Activated CD4-positive, alpha-beta T cell treated with anti-CD3 and anti-CD28 coated beads, Interleukin-2, amount 50 U/mL, for 48 hours (primary cell): ENCODE measurements around the gene SOAT2.
A peak's percentile ranks its signal among the peaks of the same experiment; 100 is the strongest.

Source experiments
- DNase-seq, 2 experiments: peaks; one replicate each; pipeline ENCODE4 v3.0.0-alpha.2; 2020

The SOAT2 gene, protein sequence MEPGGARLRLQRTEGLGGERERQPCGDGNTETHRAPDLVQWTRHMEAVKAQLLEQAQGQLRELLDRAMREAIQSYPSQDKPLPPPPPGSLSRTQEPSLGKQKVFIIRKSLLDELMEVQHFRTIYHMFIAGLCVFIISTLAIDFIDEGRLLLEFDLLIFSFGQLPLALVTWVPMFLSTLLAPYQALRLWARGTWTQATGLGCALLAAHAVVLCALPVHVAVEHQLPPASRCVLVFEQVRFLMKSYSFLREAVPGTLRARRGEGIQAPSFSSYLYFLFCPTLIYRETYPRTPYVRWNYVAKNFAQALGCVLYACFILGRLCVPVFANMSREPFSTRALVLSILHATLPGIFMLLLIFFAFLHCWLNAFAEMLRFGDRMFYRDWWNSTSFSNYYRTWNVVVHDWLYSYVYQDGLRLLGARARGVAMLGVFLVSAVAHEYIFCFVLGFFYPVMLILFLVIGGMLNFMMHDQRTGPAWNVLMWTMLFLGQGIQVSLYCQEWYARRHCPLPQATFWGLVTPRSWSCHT

DNA sequence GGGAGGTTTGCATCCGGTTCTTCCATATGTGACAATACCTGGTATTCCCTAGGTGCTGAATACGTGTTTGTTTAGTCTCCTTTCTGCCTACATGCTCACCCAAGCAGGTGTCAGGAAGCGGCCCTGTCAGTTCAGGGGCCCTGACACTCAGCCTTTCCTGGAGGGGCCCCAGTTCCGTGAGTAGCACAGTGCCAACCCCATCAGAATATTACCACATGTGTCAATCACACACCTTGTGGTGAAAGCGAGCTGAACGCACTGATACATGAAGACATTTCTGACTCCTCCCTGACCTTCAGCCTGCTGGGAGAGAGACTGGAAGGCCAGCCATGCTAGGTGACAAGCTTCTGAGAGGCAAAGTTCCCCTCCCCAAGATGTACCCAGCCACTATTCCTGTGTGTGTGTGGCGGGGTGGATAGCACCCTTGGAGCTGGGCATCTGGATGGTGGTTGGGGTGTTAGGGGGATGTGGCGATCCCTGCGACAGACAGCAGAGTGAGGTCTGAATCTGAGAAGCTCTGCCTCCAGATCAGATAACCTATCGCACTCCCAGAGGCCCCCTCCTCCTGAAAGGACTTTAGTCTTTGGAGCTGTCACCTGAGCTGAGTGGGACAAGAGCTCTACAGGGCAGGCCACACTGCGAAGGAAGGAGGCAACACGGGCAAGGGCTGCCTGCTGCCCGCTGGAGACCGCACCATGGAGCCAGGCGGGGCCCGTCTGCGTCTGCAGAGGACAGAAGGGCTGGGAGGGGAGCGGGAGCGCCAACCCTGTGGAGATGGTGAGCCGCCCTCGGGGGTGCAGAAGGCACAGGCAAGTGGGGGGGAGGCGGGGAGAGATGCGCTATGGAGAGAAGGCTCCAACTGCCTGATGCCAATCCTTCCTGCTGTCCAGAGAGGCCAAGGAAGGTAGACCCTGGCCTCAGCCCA is at the start of gene SOAT2:
TSS of gene SOAT2 (plus strand) at position 604 of the 925 bp plus-strand sequence. CDS start at position 696, 92 bp downstream.
- DNase-seq, result peak; percentile 34 to 42

DNA sequence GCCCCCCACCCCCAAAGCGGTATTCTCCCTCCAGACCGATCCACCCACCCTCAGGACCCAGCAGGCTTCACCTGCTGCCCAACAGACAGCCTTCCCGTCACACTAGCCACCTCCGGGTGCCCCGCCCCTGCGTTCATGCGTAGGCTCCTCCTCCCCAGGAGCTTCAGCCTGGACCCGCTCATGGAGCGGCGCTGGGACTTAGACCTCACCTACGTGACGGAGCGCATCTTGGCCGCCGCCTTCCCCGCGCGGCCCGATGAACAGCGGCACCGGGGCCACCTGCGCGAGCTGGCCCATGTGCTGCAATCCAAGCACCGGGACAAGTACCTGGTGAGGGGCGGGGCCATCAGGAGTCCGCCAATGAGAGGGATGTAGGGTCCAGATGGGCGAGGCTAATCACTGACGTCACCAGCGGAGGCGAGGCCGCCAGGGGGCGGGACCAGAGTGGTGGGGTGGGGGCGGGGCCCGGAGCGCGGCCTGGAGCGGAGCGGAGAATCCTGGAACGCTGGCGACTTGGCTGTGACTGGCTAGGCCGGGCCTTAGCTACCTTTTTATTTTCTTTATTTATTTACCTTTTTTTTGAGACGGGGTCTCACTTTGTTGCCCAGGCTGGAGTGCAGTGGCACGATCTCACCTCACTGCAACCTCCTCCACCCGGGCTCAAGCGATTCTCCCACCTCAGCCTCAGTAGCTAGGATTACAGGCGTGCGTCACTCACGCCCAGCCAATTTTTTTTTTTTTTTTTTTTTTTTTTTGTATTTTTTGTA is 49.0 kb upstream of the SOAT2 start:
- peak; percentile 94 to 95 for DNase-seq

DNA sequence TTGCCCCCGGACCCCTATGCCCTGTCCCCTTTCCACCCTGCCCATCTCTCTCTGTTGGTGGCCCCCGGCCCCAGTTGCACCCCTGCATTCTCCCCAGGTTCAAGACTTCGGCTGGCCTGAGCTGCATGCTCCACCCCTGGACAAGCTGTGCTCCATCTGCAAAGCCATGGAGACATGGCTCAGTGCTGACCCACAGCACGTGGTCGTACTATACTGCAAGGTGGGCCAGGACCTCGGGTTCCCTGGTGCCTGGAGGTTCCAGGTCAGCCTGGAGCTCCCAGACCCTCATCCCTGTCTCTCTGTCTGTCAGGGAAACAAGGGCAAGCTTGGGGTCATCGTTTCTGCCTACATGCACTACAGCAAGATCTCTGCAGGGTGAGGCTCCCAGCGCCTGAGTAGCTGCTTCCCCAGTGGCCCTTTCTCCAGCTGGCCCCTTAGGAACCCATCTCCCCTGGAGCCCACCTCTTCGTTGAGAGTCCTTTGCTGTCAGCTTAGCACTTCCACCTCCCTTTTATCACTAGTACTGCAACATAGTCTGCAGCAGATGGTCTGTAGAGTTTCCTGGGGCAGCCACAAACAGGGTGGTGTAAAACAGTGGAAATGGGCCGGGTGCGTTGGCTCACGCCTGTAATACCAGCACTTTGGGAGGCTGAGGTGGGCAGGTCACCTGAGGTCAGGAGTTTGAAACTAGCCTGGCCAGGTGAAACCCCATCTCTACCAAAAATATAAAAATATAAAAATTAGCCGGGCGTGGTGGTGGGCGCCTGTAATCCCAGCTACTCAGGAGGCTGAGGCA is 47.6 kb upstream of the SOAT2 start:
- DNase-seq, result no peak

DNA sequence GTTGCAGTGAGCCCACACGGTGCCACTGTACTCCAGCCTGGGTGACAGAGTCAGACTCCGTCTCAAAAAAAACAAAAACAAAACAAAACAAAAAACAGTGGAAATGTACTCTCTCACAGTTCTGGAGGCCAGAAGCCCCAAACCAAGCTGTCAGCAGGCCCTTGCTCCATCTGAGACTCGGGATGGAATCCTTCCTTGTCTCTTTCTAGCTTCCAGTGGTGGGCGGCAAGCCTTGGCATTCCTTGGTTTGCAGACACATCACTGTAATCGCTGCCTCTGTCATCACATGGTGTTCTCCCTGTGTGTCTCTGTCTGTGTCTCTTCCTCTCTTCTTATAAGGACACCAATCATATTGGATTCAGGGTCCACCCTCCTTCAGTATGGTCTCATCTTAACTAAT is 47.0 kb upstream of the SOAT2 start:
- DNase-seq, result no peak

DNA sequence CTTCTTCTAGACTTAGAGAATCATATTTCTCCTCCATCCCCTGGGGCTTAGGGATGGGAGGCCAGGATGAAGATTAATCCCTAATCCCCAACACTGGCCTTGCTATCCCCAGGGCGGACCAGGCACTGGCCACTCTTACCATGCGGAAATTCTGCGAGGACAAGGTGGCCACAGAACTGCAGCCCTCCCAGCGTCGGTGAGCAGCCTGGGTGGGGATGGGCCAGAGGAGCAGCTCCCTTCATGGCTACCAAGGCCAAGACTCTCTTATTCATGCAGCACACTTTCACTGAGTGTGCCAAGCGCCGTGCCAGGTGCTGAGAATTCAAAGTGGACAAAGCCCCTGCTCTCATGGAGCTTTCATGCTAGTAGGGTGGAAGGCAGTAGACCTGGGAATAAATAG is 46.4 kb upstream of the SOAT2 start:
- no peak for DNase-seq

DNA sequence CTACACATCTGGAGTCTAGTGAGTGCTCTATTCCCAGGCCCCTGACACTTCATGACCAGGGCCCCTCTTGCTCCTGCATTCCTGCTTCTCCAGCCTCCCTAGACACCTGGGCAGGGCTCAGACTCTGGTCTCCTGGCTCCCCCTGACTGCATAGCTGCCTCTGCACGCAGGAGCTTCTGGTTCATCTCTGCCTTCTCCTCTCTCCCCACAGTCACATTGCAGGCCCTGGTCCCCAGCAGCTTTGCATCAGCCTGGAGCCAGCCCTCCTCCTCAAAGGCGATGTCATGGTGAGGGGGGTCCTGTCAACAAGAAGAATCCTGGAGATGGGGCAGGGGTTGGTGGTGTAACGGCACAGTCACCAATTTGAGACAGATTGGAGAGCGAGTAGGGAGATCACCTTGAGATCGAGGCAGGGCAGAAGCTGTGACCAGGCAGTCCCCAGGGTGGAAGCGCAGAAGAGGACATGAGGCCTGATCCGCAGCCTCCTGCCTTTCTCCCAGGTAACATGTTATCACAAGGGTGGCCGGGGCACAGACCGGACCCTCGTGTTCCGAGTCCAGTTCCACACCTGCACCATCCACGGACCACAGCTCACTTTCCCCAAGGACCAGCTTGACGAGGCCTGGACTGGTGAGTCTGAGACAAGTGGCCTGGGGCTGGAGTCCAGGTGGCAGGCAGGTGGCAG is 45.3 kb upstream of the SOAT2 start:
- DNase-seq, result no peak

DNA sequence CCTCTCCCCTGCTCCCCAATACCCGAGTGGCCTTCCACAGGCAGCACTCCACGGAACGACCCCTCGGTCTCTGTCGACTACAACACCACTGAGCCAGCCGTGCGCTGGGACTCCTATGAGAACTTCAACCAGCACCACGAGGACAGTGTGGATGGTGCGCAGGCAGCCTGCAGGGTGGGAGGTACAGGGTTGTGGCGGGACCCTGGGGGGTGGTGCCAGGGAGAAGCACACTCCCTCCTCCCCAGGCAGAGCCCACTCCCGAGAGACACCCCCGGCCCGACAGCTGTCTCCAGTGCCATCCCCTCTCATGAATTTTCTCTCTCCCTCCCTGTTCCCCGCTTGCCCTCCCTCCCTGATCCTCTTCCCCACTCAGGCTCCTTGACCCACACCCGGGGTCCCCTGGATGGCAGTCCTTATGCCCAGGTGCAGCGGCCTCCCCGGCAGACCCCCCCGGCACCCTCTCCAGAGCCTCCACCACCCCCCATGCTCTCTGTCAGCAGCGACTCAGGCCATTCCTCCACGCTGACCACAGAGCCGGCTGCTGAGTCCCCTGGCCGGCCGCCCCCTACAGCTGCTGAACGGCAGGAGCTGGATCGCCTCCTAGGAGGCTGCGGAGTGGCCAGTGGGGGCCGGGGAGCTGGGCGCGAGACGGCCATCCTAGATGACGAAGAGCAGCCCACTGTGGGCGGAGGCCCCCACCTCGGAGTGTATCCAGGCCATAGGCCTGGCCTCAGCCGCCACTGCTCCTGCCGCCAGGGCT is 44.4 kb upstream of the SOAT2 start:
- no peak for DNase-seq

DNA sequence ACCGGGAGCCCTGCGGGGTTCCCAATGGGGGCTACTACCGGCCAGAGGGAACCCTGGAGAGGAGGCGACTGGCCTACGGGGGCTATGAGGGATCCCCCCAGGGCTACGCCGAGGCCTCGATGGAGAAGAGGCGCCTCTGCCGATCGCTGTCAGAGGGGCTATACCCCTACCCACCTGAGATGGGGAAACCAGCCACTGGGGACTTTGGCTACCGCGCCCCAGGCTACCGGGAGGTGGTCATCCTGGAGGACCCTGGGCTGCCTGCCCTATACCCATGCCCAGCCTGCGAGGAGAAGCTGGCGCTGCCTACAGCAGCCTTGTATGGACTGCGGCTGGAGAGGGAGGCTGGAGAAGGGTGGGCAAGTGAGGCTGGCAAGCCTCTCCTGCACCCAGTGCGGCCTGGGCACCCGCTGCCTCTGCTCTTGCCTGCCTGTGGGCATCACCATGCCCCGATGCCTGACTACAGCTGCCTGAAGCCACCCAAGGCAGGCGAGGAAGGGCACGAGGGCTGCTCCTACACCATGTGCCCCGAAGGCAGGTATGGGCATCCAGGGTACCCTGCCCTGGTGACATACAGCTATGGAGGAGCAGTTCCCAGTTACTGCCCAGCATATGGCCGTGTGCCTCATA is 43.7 kb upstream of the SOAT2 start:
- DNase-seq, result no peak

DNA sequence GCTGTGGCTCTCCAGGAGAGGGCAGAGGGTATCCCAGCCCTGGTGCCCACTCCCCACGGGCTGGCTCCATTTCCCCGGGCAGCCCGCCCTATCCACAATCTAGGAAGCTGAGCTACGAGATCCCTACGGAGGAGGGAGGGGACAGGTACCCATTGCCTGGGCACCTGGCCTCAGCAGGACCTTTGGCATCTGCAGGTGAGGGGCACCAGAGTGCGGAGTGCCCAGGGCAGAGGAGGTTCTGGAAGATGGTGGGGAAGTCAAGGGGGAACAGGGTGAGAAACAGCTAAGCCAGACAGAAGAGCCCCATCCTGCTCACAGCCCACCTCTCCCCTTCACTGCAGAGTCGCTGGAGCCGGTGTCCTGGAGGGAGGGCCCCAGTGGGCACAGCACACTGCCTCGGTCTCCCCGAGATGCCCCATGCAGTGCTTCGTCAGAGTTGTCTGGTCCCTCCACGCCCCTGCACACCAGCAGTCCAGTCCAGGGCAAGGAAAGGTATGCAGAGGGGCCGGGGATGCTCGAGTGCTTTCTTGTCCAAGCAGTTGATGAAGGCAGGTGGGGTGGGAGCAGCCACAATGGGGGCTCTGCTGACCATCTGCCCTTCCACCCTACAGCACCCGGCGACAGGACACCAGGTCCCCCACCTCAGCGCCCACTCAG is 43.1 kb upstream of the SOAT2 start:
- no peak for DNase-seq

DNA sequence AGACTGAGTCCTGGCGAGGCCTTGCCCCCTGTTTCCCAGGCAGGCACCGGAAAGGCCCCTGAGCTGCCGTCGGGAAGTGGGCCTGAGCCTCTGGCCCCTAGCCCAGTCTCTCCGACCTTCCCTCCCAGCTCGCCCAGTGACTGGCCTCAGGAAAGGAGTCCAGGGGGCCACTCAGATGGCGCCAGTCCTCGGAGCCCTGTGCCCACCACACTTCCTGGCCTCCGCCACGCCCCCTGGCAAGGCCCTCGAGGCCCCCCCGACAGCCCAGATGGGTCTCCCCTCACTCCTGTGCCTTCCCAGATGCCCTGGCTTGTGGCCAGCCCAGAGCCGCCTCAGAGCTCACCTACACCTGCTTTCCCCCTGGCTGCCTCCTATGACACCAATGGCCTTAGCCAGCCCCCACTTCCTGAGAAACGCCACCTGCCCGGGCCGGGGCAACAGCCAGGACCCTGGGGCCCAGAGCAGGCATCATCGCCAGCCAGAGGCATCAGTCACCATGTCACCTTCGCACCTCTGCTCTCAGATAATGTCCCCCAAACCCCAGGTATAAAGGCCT is 42.5 kb upstream of the SOAT2 start:
- no peak for DNase-seq

DNA sequence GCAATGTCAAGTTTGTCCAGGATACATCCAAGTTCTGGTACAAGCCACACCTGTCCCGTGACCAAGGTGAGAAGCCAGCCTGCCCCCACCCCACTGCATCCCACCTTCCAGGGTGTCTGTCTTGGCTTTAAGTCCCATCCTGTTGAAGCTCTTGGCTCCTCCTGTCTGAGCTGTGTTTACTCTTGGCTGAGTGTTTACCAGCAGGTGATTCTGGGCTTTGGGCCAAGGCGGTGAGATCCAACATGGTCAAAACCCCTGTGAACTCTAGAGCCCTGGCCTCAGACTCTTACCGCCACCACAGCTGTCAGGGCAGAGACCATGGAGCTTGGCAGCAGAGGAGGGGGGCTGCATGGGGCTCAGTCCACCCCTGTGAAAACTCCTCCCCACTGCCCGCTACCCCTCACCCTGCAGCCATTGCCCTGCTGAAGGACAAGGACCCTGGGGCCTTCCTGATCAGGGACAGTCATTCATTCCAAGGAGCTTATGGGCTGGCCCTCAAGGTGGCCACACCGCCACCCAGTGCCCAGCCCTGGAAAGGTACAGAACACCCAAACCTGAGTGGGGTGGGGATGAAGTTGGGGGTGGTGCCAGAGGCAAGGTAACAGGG is 41.8 kb upstream of the SOAT2 start:
- no peak for DNase-seq

DNA sequence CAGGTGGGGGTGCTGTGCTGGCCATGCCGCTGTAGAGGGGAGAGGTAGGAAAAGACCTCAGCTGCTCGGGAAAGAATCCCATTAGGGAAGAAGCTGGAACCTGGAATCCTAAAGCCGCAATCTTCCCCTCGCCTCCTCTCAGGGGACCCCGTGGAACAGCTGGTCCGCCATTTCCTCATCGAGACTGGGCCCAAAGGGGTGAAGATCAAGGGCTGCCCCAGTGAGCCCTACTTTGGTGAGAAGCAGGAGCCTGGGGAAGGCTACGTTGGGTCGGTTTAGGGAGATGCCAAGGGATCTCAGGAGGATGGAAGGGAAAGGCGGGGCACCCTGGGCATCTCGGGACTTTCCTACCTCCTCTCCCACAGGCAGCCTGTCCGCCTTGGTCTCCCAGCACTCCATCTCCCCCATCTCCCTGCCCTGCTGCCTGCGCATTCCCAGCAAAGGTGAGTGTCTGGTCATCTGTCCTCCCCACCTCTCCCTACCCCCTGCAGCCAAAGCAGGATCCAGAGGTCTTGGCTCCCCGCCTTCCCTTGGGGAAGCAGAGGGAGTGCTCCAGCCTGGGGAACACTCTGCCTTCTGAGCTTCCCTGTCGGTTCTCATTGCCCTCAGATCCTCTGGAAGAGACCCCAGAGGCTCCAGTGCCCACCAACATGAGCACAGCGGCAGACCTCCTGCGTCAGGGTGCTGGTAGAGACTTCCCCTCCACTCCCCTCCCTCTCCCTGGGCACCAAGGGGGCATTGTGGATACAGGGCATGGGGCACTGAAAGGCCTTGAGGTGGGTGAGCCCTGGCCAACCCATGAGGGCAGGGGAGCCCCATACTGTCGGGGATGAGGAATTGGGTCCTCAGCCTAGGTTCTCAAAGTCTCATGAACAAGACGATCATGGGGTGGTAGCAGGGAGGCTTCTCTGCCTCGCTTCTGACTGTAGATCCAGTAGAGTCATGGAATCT is 41.0 kb upstream of the SOAT2 start:
- no peak for DNase-seq

DNA sequence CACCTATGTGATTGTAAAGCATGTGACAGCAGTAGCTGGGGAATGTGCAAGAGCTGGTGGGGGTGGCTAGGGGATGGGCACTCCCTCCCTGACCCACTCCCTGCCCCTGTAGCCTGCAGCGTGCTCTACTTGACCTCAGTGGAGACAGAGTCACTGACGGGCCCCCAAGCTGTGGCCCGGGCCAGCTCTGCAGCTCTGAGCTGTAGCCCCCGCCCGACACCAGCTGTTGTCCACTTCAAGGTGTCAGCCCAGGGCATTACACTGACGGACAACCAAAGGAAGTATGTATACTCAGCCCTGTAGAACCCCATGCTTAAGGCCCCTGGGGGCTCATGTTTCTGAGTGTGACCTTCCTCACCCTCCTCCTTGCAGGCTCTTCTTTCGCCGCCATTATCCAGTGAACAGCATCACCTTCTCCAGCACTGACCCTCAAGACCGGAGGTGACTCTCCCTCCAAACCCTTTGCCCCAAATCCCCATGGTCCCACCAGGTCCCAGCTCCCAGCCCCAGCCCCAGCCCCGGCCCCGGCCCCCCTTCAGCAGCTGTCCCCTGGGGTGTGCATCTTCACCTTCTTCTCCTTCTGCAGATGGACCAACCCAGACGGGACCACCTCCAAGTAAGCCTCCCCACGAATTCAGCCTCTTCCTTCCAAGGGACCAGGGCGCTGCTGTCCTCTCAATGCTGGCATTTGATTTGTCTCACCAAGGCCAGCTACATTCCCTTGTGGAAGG is 40.1 kb upstream of the SOAT2 start:
- no peak for DNase-seq

DNA sequence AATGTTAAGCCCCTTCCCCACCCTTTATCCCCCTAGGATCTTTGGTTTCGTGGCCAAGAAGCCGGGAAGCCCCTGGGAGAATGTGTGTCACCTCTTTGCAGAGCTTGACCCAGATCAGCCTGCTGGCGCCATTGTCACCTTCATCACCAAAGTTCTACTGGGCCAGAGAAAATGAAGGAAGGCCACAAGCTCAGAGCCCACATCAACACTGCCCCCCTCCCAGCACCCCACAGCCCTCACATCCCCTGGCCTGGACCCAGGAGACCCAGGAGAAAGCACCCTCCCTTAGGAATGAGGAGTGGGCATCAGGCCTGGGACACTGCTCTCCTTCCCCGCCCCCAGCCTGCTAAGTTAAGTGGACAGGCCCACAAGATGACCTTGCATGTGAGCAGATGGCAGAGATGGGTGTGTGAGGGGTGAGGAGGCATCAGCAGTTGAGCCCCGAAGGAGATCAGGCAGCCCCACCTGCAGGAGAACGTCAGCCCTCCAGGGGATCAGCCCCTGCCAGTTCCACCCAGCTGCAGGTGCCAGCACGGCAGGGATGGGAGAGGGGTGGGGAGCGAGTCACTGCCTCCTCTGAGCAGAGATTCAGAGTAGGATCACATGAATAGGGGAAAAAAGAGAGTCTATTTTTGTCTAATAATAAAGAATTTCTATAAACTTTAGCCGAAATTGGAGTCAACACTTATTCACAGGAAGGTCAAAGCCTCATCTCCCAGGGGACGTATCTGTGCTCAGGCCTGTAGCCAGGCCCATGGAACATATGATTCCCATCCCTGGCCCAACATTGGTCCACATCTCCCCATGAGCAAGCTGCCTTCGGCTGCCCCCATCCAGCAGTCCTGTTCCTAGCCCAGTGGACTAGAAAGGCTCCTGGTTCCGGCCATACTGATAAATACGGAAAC is 39.3 kb upstream of the SOAT2 start:
- no peak for DNase-seq

DNA sequence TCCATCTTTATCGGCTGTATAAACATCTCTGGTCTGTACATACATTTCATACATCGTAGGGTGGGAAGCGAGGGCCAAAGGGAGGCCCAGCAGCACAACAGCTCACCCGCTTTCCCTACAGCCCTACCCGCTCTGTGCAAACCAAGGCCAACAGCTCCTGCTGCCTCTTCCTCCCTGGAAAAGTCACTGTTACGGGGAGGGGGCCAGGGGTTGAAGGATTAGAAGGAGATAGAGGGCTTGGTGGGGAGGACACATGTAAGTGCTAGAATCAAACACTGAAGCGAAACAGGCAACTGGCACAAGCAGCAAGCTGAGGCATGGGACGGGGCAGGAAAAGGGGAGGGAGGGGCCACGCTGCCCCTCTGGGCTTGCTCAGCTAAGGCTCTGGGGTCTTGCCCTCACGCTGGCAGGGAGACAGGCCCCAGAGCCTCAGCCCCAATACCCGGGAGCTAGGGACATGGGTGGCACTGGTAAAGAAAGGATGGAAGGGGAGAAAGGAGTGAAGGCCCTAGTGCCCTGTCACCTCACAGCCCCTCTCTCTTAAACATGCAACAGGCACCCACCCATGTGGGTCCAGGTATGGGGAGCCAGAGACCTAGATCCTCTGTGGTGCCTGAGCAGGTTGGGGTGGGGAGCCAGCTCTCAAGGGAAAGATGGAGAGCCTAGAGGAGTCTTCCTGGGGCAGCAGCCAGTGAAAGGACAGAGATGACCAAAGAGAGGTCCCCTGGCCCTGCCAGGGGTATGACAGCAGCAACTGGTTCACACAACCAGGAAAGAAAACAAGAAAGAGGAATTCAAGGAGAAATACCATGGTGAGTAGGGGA is 38.5 kb upstream of the SOAT2 start:
- DNase-seq, result no peak
